ENCODE measurements around the gene SYMPK. TPM values are rescaled to one million over a fixed set of nuclear protein-coding genes. Genes with fewer than 3 reads are reported as not detected.

Gene SYMPK
- total and polyA plus RNA-seq, 8 donors, result 65.6 to 77.6 (median 69.1) TPM

- H3K27me3 ChIP-seq, result peaks cover 0 to 96% of the 10 kb centered on the region in 2 donors
- DNase-seq (no peak), ATAC-seq (no peak)
- no peak overlapping the region for H3K27ac ChIP-seq
- peaks cover 0 to 25% of the 10 kb centered on the region in 2 donors for H3K36me3 ChIP-seq
- H3K4me3 ChIP-seq, result peak overlapping the region in 1 of 2 donors; percentile 35
- no peak for TF ChIP-seq CTCF (IDR thresholded peaks at IDR 0.05)
- no peaks in the 10 kb centered on the region for H3K9me3 ChIP-seq
- intact Hi-C loops (cut with DNase I), result no loop called here
- peaks cover 11 to 42% of the 10 kb centered on the region in 2 donors for H3K4me1 ChIP-seq
These were observed 82.3 kb downstream of the SYMPK start for GRCh38 chr19:45780448-45781213.

GRCh38 chr19:45780146-45780447, 82.8 kb downstream of the SYMPK start:
- intact Hi-C loops (cut with DNase I), result no loop called here
- H3K27ac ChIP-seq, result no peak overlapping the region
- ATAC-seq (no peak), DNase-seq (no peak)
- peaks cover 0 to 92% of the 10 kb centered on the region in 2 donors for H3K27me3 ChIP-seq
- no peak for TF ChIP-seq CTCF (IDR thresholded peaks at IDR 0.05)
- H3K4me3 ChIP-seq, result no peak overlapping the region
- H3K4me1 ChIP-seq, result peaks cover 11 to 42% of the 10 kb centered on the region in 2 donors
- peaks cover 0 to 20% of the 10 kb centered on the region in 2 donors for H3K36me3 ChIP-seq
- no peaks in the 10 kb centered on the region for H3K9me3 ChIP-seq

GRCh38 chr19:45779231-45780145, 83.5 kb downstream of the SYMPK start:
- H3K36me3 ChIP-seq, result peaks cover 0 to 25% of the 10 kb centered on the region in 2 donors
- no peaks in the 10 kb centered on the region for H3K9me3 ChIP-seq
- peaks cover 11 to 42% of the 10 kb centered on the region in 2 donors for H3K4me1 ChIP-seq
- peak overlapping the region in 1 of 2 donors; percentile 7 for H3K4me3 ChIP-seq
- H3K27me3 ChIP-seq, result peaks cover 0 to 92% of the 10 kb centered on the region in 2 donors
- peak in 3 of 4 donors; percentile 73 to 92 (median 81) for DNase-seq
- intact Hi-C loops (cut with DNase I), result no loop called here
- no peak overlapping the region for H3K27ac ChIP-seq
- TF ChIP-seq CTCF (IDR thresholded peaks at IDR 0.05), result peak; percentile 54 to 63
- peak; percentile 89 for ATAC-seq

- Histone ChIP-seq H3K4me1 (peaks cover 8 to 37% of the 10 kb centered on the region in 2 donors), H3K27me3 (peaks cover 0 to 92% of the 10 kb centered on the region in 2 donors), H3K4me3 (no peak overlapping the region), H3K9me3 (no peaks in the 10 kb centered on the region), H3K36me3 (peaks cover 0 to 29% of the 10 kb centered on the region in 2 donors), H3K27ac (no peak overlapping the region)
- DNase-seq (peak in 1 of 4 donors; percentile 63), ATAC-seq (no peak)
- no peak for TF ChIP-seq CTCF (IDR thresholded peaks at IDR 0.05)
- intact Hi-C loops (cut with DNase I), result no loop called here
These were observed 84.8 kb downstream of the SYMPK start for GRCh38 chr19:45778010-45778661.
